Uterus (tissue), 4 donors: ENCODE results near the gene ADSS1. TPM values are rescaled to one million over a fixed set of nuclear protein-coding genes. Genes with fewer than 3 reads are reported as not detected.

Experiments
- DNase-seq, 2 donors: peaks; one replicate each; pipeline ENCODE4 v3.0.0-alpha.2; 2019 to 2020
- H3K27ac ChIP-seq, 2 donors: fragments of 200-600 bp; sonication (generic); 1 replicate in 1 of 2; 2 replicates in 1 of 2; pipeline ENCODE4 v1.5.1; 2016 to 2018
- H3K27me3 ChIP-seq, 2 donors: fragments of 200-600 bp; sonication (generic); one replicate each; pipeline ENCODE4 v1.5.1; 2018 to 2019; ENCODE audit warnings: control low read depth in 1 of 2
- H3K36me3 ChIP-seq, 2 donors: fragments of 200-600 bp; sonication (generic); one replicate each; pipeline ENCODE4 v1.5.1; 2019; ENCODE audit warnings: control low read depth in 1 of 2
- H3K4me1 ChIP-seq, 2 donors: fragments of 200-600 bp; sonication (generic); one replicate each; pipeline ENCODE4 v1.5.1; 2018 to 2019; ENCODE audit warnings: control low read depth in 1 of 2
- H3K4me3 ChIP-seq, 2 donors: fragments of 200-600 bp; sonication (generic); 1 replicate in 1 of 2; 2 replicates in 1 of 2; pipeline ENCODE4 v1.5.1; 2018 to 2019; ENCODE audit warnings: mild to moderate bottlenecking in 1 of 2
- H3K9me3 ChIP-seq, 2 donors: fragments of 200-600 bp; sonication (generic); one replicate each; pipeline ENCODE4 v1.5.1; 2019; ENCODE audit warnings: control low read depth in 1 of 2
- CTCF ChIP-seq, 4 experiments: fragments of 200-600 bp in 2 of 4; fragments of 450-650 bp in 2 of 4; sonication (generic) in 2 of 4; IDR thresholded peaks; one replicate each; pipeline ENCODE4 v1.5.1; 2016 to 2019; ENCODE audit warnings: antibody characterized with exemption in 4 of 4, mild to moderate bottlenecking in 2 of 4, moderate library complexity in 1 of 4
- POLR2A ChIP-seq, 2 donors: fragments of 450-650 bp; IDR thresholded peaks; one replicate each; pipeline ENCODE4 v1.6.1; 2016; ENCODE audit warnings: antibody characterized with exemption in 2 of 2, mild to moderate bottlenecking in 1 of 2, moderate library complexity in 1 of 2
- intact Hi-C: fragments of 100-400 bp; cut with DNase I; formaldehyde crosslinking; loops from one replicate; pipeline ENCODE4 v1.15.1; 2023; ENCODE audit warnings: low total_unique reads
- total RNA-seq, 4 donors: library from RNA; depleted of rRNA in 3 of 4; stranded (reverse); fragments of >200 nt in 3 of 4; gene quantifications; one replicate each; pipeline versions ENCODE4 v1.1.0 to v1.2.4, GENCODE V29; 2014 to 2023
- donor health status: DM: yes; HTN: yes; CAD: no.

The ADSS1 gene
- total RNA-seq, 4 donors from 2014 or later = 7.0 to 11.7 TPM; not detected in 2

DNA sequence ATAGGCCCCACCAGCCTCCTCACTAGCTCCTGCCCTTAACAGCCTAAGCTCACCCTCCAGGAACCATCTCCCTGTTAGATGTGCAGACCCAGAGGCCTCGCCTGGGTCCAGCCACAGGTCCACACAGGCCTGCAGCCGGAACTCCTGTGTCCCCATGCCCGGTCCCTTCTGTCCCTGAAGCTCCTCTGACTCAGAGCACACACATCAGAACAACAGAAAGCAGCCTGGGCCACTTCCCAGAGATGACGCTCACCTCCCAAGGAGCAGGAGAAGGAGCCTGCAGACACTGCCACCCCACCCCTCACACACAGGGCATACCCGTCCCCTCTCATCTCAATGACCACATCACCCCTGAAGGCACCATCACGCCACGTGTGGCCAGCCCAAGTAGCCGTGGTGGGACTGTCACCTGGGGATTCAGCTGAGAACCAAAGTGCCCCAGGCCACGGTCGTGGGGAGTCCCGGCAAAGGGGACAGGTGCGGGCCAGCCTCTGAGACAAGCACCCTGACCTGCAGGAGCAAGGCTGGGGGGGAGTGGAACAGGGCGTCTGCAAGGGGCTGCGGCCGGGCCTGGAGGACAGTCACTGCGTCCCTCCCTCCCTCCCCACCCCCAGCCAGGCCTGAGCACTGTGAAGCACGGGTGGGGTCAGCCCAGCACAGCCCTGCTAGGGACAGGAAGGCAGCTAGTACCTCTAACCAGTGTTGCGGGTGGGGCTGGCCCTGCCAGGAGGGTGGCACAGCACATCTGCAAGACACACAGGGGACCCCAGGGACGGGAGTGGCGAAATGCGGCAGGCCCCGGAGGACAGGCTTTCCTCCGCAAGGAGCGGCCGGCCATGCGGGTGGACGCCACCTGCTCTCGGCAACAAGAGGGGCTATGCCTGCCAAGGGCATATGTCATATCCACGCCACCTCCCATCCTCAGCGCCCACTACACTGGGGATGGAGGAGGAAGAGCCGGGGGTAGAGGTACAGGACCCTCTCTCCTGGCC, 66.0 kb downstream of the ADSS1 start:
- H3K9me3 ChIP-seq = no peaks in the 10 kb centered on the region
- no peak overlapping the region for H3K4me3 ChIP-seq
- no peak for DNase-seq
- H3K36me3 ChIP-seq = no peaks in the 10 kb centered on the region
- intact Hi-C loops = loop anchor here (2.0 to 5.0 kb wide), 2 partner anchors 29 to 32 kb away; no protein-coding TSS in a partner anchor
- peaks cover 0 to 15% of the 10 kb centered on the region in 2 donors for H3K4me1 ChIP-seq
- H3K27me3 ChIP-seq = no peaks in the 10 kb centered on the region
- no peak overlapping the region for H3K27ac ChIP-seq
- TF ChIP-seq POLR2A (IDR thresholded peaks at IDR 0.05) (no peak), CTCF (IDR thresholded peaks at IDR 0.05) (no peak)

DNA sequence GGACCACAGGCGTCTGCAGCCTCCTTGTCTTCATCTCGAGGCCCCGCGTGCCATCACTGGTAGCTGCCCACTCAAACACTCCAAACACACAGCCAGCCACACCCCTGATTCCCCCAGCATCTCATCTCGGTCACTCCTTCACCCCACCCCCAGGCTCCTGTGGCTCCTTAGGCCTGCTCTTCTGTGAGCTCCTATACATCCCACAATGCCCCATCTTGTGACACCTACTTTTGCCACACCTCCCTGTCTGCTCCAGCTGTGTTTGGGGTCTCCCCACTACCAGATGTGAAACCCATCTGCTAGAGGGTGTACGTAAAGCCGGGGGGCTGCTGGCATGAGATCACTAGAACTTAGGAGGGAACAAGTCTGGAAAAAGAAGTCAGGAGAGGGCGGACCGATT, 67.4 kb downstream of the ADSS1 start:
- no peak for TF ChIP-seq POLR2A (IDR thresholded peaks at IDR 0.05)
- no peak for TF ChIP-seq CTCF (IDR thresholded peaks at IDR 0.05)
- H3K27ac ChIP-seq = no peak overlapping the region
- H3K27me3 ChIP-seq = no peaks in the 10 kb centered on the region
- H3K4me1 ChIP-seq = peaks cover 0 to 15% of the 10 kb centered on the region in 2 donors
- intact Hi-C loops = no loop called here
- H3K9me3 ChIP-seq = no peaks in the 10 kb centered on the region
- H3K36me3 ChIP-seq = no peaks in the 10 kb centered on the region
- no peak for DNase-seq
- H3K4me3 ChIP-seq = no peak overlapping the region

- no peak for DNase-seq
- Histone ChIP-seq H3K36me3 (no peaks in the 10 kb centered on the region), H3K27me3 (no peaks in the 10 kb centered on the region), H3K4me1 (peaks cover 0 to 15% of the 10 kb centered on the region in 2 donors), H3K9me3 (no peaks in the 10 kb centered on the region), H3K27ac (no peak overlapping the region), H3K4me3 (no peak overlapping the region)
- no peak for TF ChIP-seq CTCF (IDR thresholded peaks at IDR 0.05)
- intact Hi-C loops = no loop called here
Observed at GRCh38 chr14:104792101-104792884, 68.3 kb downstream of the ADSS1 start.

DNA sequence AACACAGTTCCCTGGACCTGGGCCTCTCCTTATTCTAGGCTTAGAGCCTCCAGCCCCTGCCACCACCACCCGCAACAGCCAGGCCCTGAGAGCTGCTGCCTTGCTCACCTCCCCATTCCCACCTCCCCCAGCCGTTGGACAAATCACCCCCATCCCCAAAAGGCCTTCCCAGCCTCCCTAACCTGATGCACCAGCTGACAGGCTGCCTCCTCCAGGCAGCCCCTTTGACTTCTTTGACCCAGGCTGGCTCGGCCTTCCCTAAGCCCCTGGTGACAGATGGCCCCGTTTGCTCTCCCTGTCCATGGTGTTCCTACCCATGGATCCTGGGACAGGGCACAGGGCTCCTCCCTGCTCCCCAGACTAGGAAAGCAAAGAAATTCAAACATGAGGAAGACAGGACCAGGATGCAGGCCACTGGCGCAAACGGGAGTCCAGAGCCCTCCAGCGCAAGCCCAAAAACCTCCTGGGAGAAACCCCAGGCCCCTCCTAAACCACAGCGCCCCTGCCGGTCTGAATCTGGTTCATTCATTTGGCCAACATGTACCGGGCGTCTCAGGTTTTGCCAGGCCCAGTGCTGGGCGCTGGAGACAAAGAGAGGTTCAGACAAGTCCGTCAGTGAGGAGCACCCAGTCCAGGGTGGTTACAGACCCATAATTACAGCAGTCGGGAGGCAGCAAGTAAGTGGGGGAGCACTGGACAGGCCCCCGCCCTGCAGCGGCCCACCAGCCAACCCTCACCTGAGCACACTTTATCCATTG, 69.1 kb downstream of the ADSS1 start:
- peaks cover 0 to 15% of the 10 kb centered on the region in 2 donors for H3K4me1 ChIP-seq
- DNase-seq = no peak
- intact Hi-C loops = no loop called here
- H3K36me3 ChIP-seq = no peaks in the 10 kb centered on the region
- H3K27ac ChIP-seq = no peak overlapping the region
- H3K27me3 ChIP-seq = no peaks in the 10 kb centered on the region
- H3K4me3 ChIP-seq = no peak overlapping the region
- no peak for TF ChIP-seq POLR2A (IDR thresholded peaks at IDR 0.05)
- no peak for TF ChIP-seq CTCF (IDR thresholded peaks at IDR 0.05)
- no peaks in the 10 kb centered on the region for H3K9me3 ChIP-seq
